ENCODE measurements around the gene ABLIM3.

The ABLIM3 gene

GRCh38 chr5:149219584-149219983 is 78.3 kb downstream of the ABLIM3 start:
- DNase-seq (ENCODE audit: low read depth, low spot score) = no peak

- DNase-seq (ENCODE audit: low read depth, low spot score) = no peak
Observed at GRCh38 chr5:149220750-149221149, 79.5 kb downstream of the ABLIM3 start.

GRCh38 chr5:149221326-149221725 is 80.0 kb downstream of the ABLIM3 start:
- DNase-seq (ENCODE audit: low read depth, low spot score) = no peak

GRCh38 chr5:149221731-149222342 is 80.5 kb downstream of the ABLIM3 start:
- no peak for DNase-seq (ENCODE audit: low read depth, low spot score)

- DNase-seq (ENCODE audit: low read depth, low spot score) = no peak
Observed at GRCh38 chr5:149223081-149223848, 82.0 kb downstream of the ABLIM3 start.

GRCh38 chr5:149224282-149224681 is 83.0 kb downstream of the ABLIM3 start:
- no peak for DNase-seq (ENCODE audit: low read depth, low spot score)

- no peak for DNase-seq (ENCODE audit: low read depth, low spot score)
Observed at GRCh38 chr5:149227168-149227826, 86.0 kb downstream of the ABLIM3 start.

GRCh38 chr5:149228618-149229297 is 87.5 kb downstream of the ABLIM3 start:
- DNase-seq (ENCODE audit: low read depth, low spot score) = no peak

GRCh38 chr5:149229298-149229937 is 88.1 kb downstream of the ABLIM3 start:
- no peak for DNase-seq (ENCODE audit: low read depth, low spot score)

GRCh38 chr5:149235841-149236240 is 94.5 kb downstream of the ABLIM3 start:
- DNase-seq (ENCODE audit: low read depth, low spot score) = no peak

GRCh38 chr5:149237662-149238061 is 96.4 kb downstream of the ABLIM3 start:
- no peak for DNase-seq (ENCODE audit: low read depth, low spot score)

GRCh38 chr5:149238540-149238939 is 97.2 kb downstream of the ABLIM3 start:
- DNase-seq (ENCODE audit: low read depth, low spot score) = no peak

GRCh38 chr5:149239917-149240316 is 98.6 kb downstream of the ABLIM3 start:
- no peak for DNase-seq (ENCODE audit: low read depth, low spot score)

GRCh38 chr5:149240354-149240998 is 99.2 kb downstream of the ABLIM3 start:
- peak; percentile 38 for DNase-seq (ENCODE audit: low read depth, low spot score)

- DNase-seq (ENCODE audit: low read depth, low spot score) = no peak
Observed at GRCh38 chr5:149242339-149242738, 101.0 kb downstream of the ABLIM3 start.

GRCh38 chr5:149246906-149247305 is 105.6 kb downstream of the ABLIM3 start:
- DNase-seq (ENCODE audit: low read depth, low spot score) = no peak

- DNase-seq (ENCODE audit: low read depth, low spot score) = no peak
Observed at GRCh38 chr5:149247726-149248125, 106.4 kb downstream of the ABLIM3 start.

- DNase-seq (ENCODE audit: low read depth, low spot score) = no peak
Observed at GRCh38 chr5:149251546-149251945, 110.3 kb downstream of the ABLIM3 start.

GRCh38 chr5:149254506-149254905 is 113.2 kb downstream of the ABLIM3 start:
- DNase-seq (ENCODE audit: low read depth, low spot score) = no peak

GRCh38 chr5:149256451-149256850 is 115.2 kb downstream of the ABLIM3 start:
- DNase-seq (ENCODE audit: low read depth, low spot score) = no peak

- DNase-seq (ENCODE audit: low read depth, low spot score) = no peak
Observed at GRCh38 chr5:149257131-149257530, 115.8 kb downstream of the ABLIM3 start.
